Measurements from ENCODE around the gene HIP1.
"Not testable (repeated sequence)": the region's sequence is repeated elsewhere in the genome, so short reads cannot be mapped to it uniquely, and the experiment has no call there.

The HIP1 gene

DNA sequence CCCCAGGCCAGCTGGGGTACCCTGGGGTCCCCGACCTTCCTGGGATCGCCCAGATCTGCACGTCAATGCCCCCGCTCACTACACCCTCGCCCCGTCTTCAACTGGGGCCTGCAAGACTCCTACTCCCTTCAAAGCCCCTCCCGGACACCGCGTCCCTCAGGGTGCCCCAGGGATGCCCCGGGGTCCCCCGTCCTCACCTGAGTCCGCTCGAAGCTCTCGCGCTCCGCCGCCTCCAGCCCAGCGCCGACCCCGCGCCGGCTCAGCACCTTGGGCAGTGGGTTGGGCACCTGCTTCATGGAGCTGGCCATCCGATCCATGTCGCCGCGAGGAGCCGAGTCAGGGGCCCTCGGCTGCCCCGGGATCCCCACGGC lies at the start of gene HIP1:
Gene HIP1 (minus strand): TSS at position 338 of the 371 bp plus-strand sequence. CDS start 21 bp downstream, at position 317.
- Mint-ChIP-seq H3K27me3 (peaks cover 2% of the 10 kb centered on the region), H3K36me3 (ENCODE audit: low read depth) (no peaks in the 10 kb centered on the region), H3K27ac (peak within 1 kb of the TSS; percentile 91), H3K4me1 (peaks cover 24% of the 10 kb centered on the region), H3K4me3 (peak within 1 kb of the TSS; percentile 88), H3K9me3 (no peaks in the 10 kb centered on the region)
- peak; percentile 6 for ATAC-seq
- no peak for DNase-seq

DNA sequence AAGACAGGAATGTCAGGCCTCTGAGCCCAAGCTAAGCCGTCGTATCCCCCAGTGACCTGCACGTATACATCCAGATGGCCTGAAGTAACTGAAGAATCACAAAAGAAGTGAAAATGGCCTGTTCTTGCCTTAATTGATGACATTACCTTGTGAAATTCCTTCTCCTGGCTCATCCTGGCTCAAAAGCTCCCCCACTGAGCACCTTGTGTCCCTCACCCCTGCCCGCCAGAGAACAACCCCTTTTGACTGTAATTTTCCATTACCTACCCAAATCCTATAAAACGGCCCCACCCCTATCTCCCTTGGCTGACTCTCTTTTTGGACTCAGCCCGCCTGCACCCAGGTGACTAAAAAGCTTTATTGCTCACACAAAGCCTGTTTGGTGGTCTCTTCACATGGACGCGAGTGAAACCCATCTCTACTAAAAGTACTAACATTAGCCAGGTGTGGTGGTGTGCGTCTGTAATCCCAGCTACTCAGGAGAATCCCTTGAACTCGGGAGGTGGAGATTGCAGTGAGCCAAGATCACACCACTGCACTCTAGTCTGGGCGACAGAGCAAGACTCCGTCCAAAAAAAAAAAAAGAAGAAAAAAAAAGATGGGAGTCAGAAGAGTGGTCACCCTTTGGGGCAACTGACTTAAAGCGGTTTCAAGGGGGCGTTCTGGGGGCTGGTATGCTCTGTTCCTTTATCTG lies 49.6 kb upstream of the HIP1 start:
- H3K9me3 Mint-ChIP-seq; H3K4me1 Mint-ChIP-seq; H3K27me3 Mint-ChIP-seq; H3K27ac Mint-ChIP-seq; H3K4me3 Mint-ChIP-seq; ATAC-seq; DNase-seq; H3K36me3 Mint-ChIP-seq (ENCODE audit: low read depth): not testable (repeated sequence)

DNA sequence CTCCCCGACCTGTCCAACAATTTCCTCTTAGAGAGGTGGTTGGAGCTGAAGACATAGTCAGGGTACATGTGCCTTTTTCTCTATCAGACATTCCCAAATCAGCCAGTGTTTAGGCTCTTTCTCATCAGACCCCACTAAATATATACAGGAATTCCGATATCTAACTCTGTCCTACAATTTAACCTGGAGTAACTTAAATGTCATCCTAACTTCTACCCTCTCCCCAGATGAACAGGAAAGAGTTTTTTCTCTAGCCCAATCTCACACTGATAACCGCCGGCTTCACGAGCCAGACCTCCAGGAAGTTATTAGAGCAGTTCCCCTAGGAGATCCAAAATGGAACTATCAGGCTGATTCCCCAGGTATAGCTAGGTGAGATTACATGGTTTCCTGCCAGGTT lies 44.3 kb upstream of the HIP1 start:
- not testable (repeated sequence) for ATAC-seq; H3K27ac Mint-ChIP-seq; DNase-seq; H3K36me3 Mint-ChIP-seq (ENCODE audit: low read depth); H3K9me3 Mint-ChIP-seq; H3K4me3 Mint-ChIP-seq
- Mint-ChIP-seq H3K27me3 (peaks cover 36% of the 10 kb centered on the region), H3K4me1 (peaks cover 24% of the 10 kb centered on the region)

DNA sequence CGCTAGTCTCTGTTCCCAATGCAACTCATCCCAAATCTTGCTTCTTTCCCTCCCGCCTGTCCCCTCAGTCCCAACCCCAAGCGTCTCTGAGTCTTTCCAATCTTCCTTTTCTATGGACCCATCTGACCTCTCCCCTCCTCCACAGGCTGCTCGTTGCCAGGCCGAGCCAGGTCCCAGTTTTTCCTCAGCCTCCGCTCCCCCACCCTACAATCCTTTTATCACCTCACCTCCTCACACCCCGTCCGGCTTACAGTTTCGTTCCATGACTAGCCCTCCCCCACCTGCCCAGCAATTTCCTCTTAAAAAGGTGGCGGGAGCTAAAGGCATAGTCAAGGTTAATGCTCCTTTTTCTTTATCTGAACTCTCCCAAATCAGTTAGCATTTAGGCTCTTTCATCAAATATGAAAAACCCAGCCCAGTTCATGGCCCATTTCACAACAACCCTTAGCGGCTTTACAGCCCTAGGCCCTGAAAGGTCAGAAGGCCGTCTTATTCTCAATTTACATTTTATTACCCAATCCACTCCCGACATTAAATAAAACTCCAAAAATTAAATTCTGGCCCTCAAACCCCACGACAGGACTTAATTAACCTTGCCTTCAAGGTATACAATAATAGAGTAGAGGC lies 42.0 kb upstream of the HIP1 start:
- H3K27ac Mint-ChIP-seq; ATAC-seq; H3K4me3 Mint-ChIP-seq; H3K9me3 Mint-ChIP-seq; DNase-seq; H3K36me3 Mint-ChIP-seq (ENCODE audit: low read depth): not testable (repeated sequence)
- Mint-ChIP-seq H3K4me1 (peaks cover 44% of the 10 kb centered on the region), H3K27me3 (peaks cover 36% of the 10 kb centered on the region)

DNA sequence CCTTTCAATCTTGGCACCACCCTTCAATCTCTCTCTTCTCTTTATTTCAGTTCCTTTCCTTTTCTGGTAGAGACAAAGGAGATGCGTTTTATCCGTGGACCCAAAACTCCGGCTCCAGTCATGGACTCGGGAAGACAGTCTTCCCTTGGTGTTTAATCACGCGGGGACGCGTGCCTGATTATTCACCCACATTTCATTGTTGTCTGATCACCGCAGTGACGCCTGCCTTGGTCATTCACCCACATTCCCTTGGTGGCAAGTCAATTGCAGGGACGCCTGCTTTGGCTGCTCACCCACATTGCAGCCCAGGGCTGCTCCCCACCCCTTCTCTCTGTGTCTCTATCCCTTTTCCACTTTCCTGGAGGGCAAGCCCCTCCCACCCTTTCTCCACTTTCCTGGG lies 40.8 kb upstream of the HIP1 start:
- H3K9me3 Mint-ChIP-seq; H3K36me3 Mint-ChIP-seq (ENCODE audit: low read depth); ATAC-seq; H3K27ac Mint-ChIP-seq; H3K4me3 Mint-ChIP-seq; DNase-seq: not testable (repeated sequence)
- Mint-ChIP-seq H3K27me3 (peaks cover 36% of the 10 kb centered on the region), H3K4me1 (peaks cover 49% of the 10 kb centered on the region)

DNA sequence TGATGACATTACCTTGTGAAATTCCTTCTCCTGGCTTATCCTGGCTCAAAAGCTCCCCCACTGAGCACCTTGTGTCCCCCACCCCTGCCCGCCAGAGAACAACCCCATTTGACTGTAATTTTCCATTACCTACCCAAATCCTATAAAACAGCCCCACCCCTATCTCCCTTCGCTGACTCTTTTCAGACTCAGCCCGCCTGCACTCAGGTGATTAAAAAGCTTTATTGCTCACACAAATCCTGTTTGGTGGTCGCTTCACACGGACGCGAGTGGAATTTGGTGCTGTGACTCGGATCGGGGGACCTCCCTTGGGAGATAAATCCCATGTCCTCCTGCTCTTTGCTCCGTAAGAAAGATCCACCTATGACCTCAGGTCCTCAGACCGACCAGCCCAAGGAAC lies 40.3 kb upstream of the HIP1 start:
- not testable (repeated sequence) for H3K27ac Mint-ChIP-seq; H3K9me3 Mint-ChIP-seq; H3K36me3 Mint-ChIP-seq (ENCODE audit: low read depth); H3K4me3 Mint-ChIP-seq; DNase-seq; ATAC-seq
- Mint-ChIP-seq H3K4me1 (peaks cover 49% of the 10 kb centered on the region), H3K27me3 (peaks cover 36% of the 10 kb centered on the region)

DNA sequence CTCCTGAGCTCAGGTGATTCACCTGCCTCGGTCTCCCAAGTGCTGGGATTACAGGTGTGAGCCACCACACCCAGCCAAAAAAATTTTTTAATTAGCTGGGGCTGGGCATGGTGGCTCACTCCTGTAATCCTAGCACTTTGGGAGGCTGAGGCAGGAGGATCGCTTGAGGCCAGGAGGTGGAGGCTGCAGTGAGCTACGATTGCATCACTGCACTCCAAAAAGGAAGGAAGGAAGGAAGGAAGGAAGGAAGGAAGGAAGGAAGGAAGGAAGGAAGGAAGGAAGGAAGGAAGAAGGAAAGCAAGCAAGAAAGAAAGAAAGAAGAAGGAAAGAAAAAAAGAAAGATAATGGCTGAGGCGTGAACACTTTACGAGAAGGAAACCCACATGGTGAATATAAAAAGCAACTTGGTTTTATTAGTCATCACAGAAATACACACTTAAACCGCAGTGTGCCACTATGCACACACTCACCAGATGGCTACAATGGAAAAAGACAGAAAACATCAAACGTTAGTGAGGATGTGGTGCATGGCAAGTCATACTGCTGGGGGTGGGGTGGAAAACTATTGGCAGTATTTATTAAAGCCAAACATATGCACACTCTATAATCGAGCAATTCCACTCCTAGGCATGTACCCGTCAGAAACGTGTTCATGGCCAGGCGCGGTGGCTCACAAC lies 37.7 kb upstream of the HIP1 start:
- Mint-ChIP-seq H3K4me3 (peak overlapping the region; percentile 57), H3K27ac (peak overlapping the region; percentile 92), H3K36me3 (ENCODE audit: low read depth) (no peaks in the 10 kb centered on the region), H3K4me1 (peaks cover 49% of the 10 kb centered on the region), H3K9me3 (no peaks in the 10 kb centered on the region), H3K27me3 (peaks cover 23% of the 10 kb centered on the region)
- ATAC-seq = peak; percentile 97
- peak; percentile 52 for DNase-seq

DNA sequence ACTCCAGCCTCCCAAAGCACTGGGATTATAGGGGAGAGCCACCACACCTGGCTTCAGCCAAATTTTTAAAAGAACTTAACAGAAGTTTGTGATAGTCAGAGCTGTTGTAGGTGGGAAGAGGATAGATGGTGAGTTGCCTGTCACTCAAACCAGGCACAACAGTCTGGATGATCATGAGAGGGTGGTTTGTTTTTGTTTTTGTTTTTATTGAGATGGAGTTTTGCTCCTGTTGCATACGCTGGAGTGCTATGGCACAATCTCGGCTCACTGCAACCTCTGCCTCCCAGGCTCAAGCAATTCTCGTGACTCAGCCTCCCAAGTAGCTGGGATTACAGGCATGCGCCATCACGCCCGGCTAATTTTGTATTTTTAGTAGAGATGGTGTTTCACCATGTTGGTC lies 35.2 kb upstream of the HIP1 start:
- not testable (repeated sequence) for DNase-seq; H3K27me3 Mint-ChIP-seq; H3K36me3 Mint-ChIP-seq (ENCODE audit: low read depth); H3K27ac Mint-ChIP-seq; ATAC-seq; H3K4me3 Mint-ChIP-seq; H3K9me3 Mint-ChIP-seq
- peaks cover 33% of the 10 kb centered on the region for H3K4me1 Mint-ChIP-seq

DNA sequence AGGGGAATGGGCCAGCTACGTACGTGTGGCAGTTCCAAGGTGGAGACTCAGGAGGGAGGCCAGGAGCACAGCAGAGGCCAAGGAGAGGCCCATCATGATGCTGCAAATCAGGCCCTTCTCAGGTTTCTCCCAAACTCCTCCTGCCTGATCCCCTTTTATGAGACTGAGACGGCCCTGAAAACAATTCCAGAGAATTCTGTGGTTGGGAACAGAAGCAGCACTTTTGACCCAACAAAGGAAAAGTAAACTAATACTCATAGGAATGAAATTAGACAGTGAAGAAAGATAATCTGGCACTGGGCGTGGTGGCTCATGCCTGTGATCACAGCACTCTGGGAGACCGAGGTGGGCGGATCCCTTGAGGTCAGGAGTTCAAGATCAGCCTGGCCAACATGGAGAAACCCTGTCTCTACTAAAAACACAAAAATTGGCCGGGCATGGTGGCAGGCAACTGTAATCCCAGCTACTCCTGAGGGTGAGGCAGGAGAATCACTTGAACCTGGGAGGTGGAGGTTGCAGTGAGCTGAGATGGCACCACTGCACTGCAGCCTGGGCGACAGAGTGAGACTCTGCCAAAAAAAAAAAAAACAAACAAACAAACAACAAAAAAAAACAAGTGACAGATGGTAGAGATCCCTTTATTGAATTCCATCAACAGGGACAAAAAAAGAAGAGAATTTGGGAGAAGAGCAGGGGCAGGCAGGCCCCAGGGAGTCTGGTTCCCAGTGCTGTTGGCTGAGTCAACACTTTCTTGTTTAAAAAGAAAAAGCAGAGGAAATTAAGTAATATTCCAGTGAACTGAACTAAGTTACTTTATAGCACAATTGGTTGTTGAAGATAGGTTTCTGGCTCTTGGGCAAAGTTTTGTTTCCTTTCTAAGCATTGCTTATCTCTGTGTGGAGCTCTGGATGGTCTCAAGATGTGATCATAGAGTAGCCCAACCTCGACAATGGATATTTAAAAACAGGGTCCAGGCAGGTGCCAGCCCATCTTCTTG lies 33.6 kb upstream of the HIP1 start, which contains the start of gene CCL26:
Gene CCL26 (minus strand): TSS at position 131 of the 997 bp plus-strand sequence. CDS start 35 bp downstream, at position 96.
- H3K4me3 Mint-ChIP-seq = no peak within 1 kb of the TSS
- H3K4me1 Mint-ChIP-seq = peaks cover 20% of the 10 kb centered on the region
- DNase-seq = no peak
- no peak within 1 kb of the TSS for H3K27ac Mint-ChIP-seq
- peaks cover 2% of the 10 kb centered on the region for H3K27me3 Mint-ChIP-seq
- no peaks in the 10 kb centered on the region for H3K9me3 Mint-ChIP-seq
- ATAC-seq = no peak
- H3K36me3 Mint-ChIP-seq (ENCODE audit: low read depth) = no peaks in the 10 kb centered on the region

DNA sequence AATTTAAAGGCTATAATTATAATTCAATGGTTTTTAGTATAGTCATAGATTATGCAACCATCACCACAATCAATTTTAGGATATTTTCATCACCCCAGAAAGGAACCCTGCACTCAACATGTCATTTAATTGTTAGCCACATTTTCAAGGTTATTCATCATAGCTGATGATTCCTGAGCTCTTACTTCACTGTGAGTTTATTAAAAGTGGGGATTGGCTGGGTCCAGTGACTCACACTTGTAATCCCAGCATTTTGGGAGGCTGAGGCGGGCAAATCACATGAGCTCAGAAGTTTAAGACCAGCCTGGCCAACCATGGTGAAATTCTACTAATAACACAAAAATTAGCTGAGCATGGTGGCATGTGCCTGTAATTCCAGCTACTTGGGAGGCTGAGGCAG lies 32.5 kb upstream of the HIP1 start:
- peaks cover 2% of the 10 kb centered on the region for H3K27me3 Mint-ChIP-seq
- peaks cover 10% of the 10 kb centered on the region for H3K4me1 Mint-ChIP-seq
- DNase-seq (no peak), ATAC-seq (no peak)
- H3K9me3 Mint-ChIP-seq = no peaks in the 10 kb centered on the region
- no peak overlapping the region for H3K27ac Mint-ChIP-seq
- H3K4me3 Mint-ChIP-seq = no peak overlapping the region
- no peaks in the 10 kb centered on the region for H3K36me3 Mint-ChIP-seq (ENCODE audit: low read depth)

DNA sequence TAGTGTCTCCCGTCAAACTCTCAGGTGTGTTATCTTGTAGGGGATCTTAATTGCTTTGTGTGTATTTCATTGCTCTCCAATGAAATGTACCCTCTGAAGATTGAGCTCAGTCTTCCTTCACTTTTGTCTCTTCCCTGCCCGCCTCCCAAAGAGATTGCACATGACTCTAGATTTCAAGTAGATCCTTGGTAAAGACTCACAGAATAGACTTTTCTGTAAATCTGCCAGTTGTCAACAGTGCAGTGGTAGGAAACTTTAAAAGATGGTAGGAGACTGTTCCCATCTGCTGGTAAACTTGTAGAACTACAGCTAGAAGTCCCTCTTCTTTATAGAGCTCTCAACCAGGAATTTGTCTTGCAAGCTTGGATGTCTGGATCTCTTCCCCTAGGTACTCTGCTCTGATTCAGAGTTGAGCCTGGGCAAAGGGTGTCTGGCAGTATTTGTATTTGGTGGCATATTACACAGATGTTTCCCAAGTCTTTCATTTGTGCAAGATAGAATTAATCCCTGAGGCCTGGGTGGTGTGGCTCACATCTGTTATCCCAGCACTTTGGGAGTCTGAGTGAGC lies 23.7 kb upstream of the HIP1 start:
- H3K36me3 Mint-ChIP-seq (ENCODE audit: low read depth) = no peaks in the 10 kb centered on the region
- DNase-seq = no peak
- no peaks in the 10 kb centered on the region for H3K9me3 Mint-ChIP-seq
- H3K4me3 Mint-ChIP-seq = no peak overlapping the region
- H3K4me1 Mint-ChIP-seq = peaks cover 2% of the 10 kb centered on the region
- H3K27me3 Mint-ChIP-seq = no peaks in the 10 kb centered on the region
- ATAC-seq = peak; percentile 63
- no peak overlapping the region for H3K27ac Mint-ChIP-seq

DNA sequence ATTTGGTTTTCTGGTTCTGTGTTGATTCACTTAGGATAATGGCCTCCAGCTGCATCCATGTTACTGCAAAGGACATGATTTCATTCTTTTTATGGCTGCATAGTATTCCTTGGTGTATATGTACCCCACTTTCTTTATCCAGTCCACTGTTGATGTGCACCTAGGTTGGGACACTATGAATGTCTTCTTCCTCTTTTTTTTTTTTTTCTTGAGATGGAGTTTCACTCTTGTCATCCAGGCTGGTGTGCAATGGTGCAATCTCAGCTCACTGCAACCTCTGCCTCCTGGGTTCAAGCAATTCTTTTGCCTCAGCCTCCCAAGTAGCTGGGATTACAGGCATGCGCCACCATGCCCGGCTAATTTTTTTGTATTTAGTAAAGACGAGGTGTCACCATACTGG lies 23.1 kb upstream of the HIP1 start:
- H3K27me3 Mint-ChIP-seq = not testable (repeated sequence)

DNA sequence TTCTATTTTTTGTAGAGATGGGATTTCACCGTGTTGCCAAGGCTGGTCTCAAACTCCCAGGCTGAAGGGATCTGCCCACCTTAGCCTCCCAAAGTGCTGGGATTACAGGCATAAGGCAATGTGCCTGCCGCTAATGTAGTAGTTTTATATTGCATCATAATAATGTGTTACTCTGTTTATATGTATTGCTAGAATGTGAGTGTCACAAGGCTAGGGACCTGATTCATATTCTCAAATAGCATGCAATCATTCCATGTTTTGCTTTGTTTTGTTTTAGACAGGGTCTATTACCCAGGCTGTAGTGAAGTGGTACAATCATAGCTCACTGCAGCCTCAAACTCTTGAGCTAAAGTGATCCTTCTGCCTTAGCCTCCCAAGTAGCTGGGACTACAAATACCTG lies 19.8 kb upstream of the HIP1 start:
- DNase-seq (no peak), ATAC-seq (no peak)
- Mint-ChIP-seq H3K4me1 (peaks cover 2% of the 10 kb centered on the region), H3K27me3 (no peaks in the 10 kb centered on the region), H3K9me3 (no peaks in the 10 kb centered on the region), H3K36me3 (ENCODE audit: low read depth) (no peaks in the 10 kb centered on the region), H3K4me3 (no peak overlapping the region), H3K27ac (no peak overlapping the region)

More for the DNA sequence above, 23.1 kb upstream of the HIP1 start:
- H3K27ac Mint-ChIP-seq; H3K4me3 Mint-ChIP-seq; H3K36me3 Mint-ChIP-seq (ENCODE audit: low read depth); ATAC-seq; H3K9me3 Mint-ChIP-seq; H3K4me1 Mint-ChIP-seq; DNase-seq: not testable (repeated sequence)

DNA sequence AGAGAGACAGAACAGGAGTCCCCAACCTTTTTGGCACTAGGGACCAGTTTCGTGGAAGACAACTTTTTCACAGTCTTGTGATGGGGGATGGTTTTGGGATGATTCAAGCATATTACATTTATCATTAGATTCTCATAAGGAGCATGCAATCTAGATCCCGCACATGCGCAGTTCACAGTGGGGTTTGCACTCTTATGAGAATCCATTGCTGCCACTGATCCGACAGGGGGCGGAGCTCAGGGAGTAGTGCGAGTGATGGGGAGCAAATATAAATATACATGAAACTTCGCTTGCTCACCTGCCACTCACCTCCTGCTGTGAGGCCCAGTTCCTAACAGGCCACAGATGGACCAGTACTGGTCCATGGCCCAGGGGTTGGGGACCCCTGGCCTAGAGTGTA lies 19.1 kb upstream of the HIP1 start:
- ATAC-seq = no peak
- Mint-ChIP-seq H3K9me3 (no peaks in the 10 kb centered on the region), H3K4me3 (no peak overlapping the region)

More for the DNA sequence above, 19.1 kb upstream of the HIP1 start:
- Mint-ChIP-seq H3K27me3 (no peaks in the 10 kb centered on the region), H3K4me1 (peaks cover 2% of the 10 kb centered on the region), H3K36me3 (ENCODE audit: low read depth) (no peaks in the 10 kb centered on the region), H3K27ac (no peak overlapping the region)
- DNase-seq = no peak

Measured in activated naive CD8-positive, alpha-beta T cell treated with anti-CD3 and anti-CD28 coated beads, Interleukin-2, amount 50 U/mL, for 24 hours (primary cell).